HuH-7.5 (cell line): ENCODE data around the gene DNAJC28.
"Not testable (repeated sequence)": the region's sequence is repeated elsewhere in the genome, so short reads cannot be mapped to it uniquely, and the experiment has no call there.

ENCODE experiments used
- DNase-seq: peaks from one replicate; pipeline ENCODE4 v3.0.0; 2011; ENCODE audit warnings: low spot score

DNAJC28 gene

GRCh38 chr21:33491373-33492102 is at the start of gene DNAJC28:
TSS of gene DNAJC28 (minus strand) at chr21:33491716. CDS start at chr21:33489393, 2,323 bp downstream.
- peak; percentile 77 for DNase-seq

- no peak for DNase-seq
Observed at GRCh38 chr21:33541105-33541711, 49.7 kb upstream of the DNAJC28 start.

GRCh38 chr21:33540711-33541104 is 49.2 kb upstream of the DNAJC28 start:
- no peak for DNase-seq

- DNase-seq = no peak
Observed at GRCh38 chr21:33539616-33540015, 48.1 kb upstream of the DNAJC28 start.

GRCh38 chr21:33537212-33537611 is 45.7 kb upstream of the DNAJC28 start:
- DNase-seq = no peak

- DNase-seq = no peak
Observed at GRCh38 chr21:33531007-33531406, 39.5 kb upstream of the DNAJC28 start.

- no peak for DNase-seq
Observed at GRCh38 chr21:33522953-33523349, 31.4 kb upstream of the DNAJC28 start.

- no peak for DNase-seq
Observed at GRCh38 chr21:33522297-33522952, 30.9 kb upstream of the DNAJC28 start.

GRCh38 chr21:33518899-33519298 is 27.4 kb upstream of the DNAJC28 start:
- no peak for DNase-seq

- no peak for DNase-seq
Observed at GRCh38 chr21:33514229-33514628, 22.7 kb upstream of the DNAJC28 start.

GRCh38 chr21:33512481-33512880 is 21.0 kb upstream of the DNAJC28 start:
- no peak for DNase-seq

GRCh38 chr21:33511639-33512038 is 20.1 kb upstream of the DNAJC28 start:
- no peak for DNase-seq

- DNase-seq = no peak
Observed at GRCh38 chr21:33510826-33511225, 19.3 kb upstream of the DNAJC28 start.

- not testable (repeated sequence) for DNase-seq
Observed at GRCh38 chr21:33507003-33507402, 15.5 kb upstream of the DNAJC28 start.

GRCh38 chr21:33505833-33506232 is 14.3 kb upstream of the DNAJC28 start:
- DNase-seq = no peak

- no peak for DNase-seq
Observed at GRCh38 chr21:33496345-33496744, 4.8 kb upstream of the DNAJC28 start.

GRCh38 chr21:33495743-33496142 is 4.2 kb upstream of the DNAJC28 start:
- DNase-seq = no peak

GRCh38 chr21:33493756-33494155 is 2.2 kb upstream of the DNAJC28 start:
- DNase-seq = no peak

GRCh38 chr21:33492571-33492970 is 1.1 kb upstream of the DNAJC28 start:
- DNase-seq = no peak

- no peak for DNase-seq
Observed at GRCh38 chr21:33490991-33491372, 534 bp downstream of the DNAJC28 start.

GRCh38 chr21:33488936-33489335 is 2.6 kb downstream of the DNAJC28 start:
- no peak for DNase-seq

GRCh38 chr21:33487996-33488395 is 3.5 kb downstream of the DNAJC28 start:
- no peak for DNase-seq

- no peak for DNase-seq
Observed at GRCh38 chr21:33481314-33481943, 10.1 kb downstream of the DNAJC28 start.
